DND-41 (cell line): ENCODE measurements around the gene SMAD5.

Source experiments
- ATAC-seq: fragments of 200-7000 bp; cut with Tn5 transposase; 3 replicates; pipeline ENCODE4 v1.9.1; 2021; ENCODE audit warnings: low read depth; ENCODE audit not compliant: insufficient read depth
- DNase-seq: peaks from one replicate; pipeline ENCODE4 v3.0.0-alpha.2; 2020
- H2AFZ ChIP-seq: 2 replicates; pipeline ENCODE4 v1.6.0; 2012; ENCODE audit warnings: low read depth, low read length
- H3K27ac ChIP-seq: 2 replicates; pipeline ENCODE4 v1.5.1; 2012; ENCODE audit warnings: low read length, inconsistent platforms
- H3K27me3 ChIP-seq: fragments of 200-600 bp; sonication (generic); 2 replicates; pipeline ENCODE4 v1.6.0; 2012; ENCODE audit warnings: low read length, mild to moderate bottlenecking, inconsistent platforms; ENCODE audit not compliant: insufficient read depth, poor library complexity
- H3K36me3 ChIP-seq: 2 replicates; pipeline ENCODE4 v1.5.1; 2012; ENCODE audit warnings: low read length, inconsistent platforms; ENCODE audit not compliant: insufficient read depth
- H3K4me1 ChIP-seq: 2 replicates; pipeline ENCODE4 v1.5.1; 2012; ENCODE audit warnings: mild to moderate bottlenecking, low read length; ENCODE audit not compliant: insufficient read depth
- H3K4me2 ChIP-seq: 2 replicates; pipeline ENCODE4 v1.6.0; 2012; ENCODE audit warnings: mild to moderate bottlenecking, moderate library complexity, low read length, inconsistent platforms; ENCODE audit not compliant: insufficient read depth
- H3K4me3 ChIP-seq, 2 experiments: fragments of 200-600 bp in 1 of 2; shearing (Covaris generic) in 1 of 2; 2 replicates each; pipeline ENCODE4 v1.5.1; 2012 to 2016; ENCODE audit warnings: inconsistent platforms in 2 of 2, low read length in 2 of 2, mild to moderate bottlenecking in 2 of 2, low read depth in 1 of 2, moderate library complexity in 1 of 2
- H3K79me2 ChIP-seq: 2 replicates; pipeline ENCODE4 v1.6.0; 2012; ENCODE audit warnings: low read length, inconsistent platforms; ENCODE audit not compliant: insufficient read depth
- H3K9ac ChIP-seq: 2 replicates; pipeline ENCODE4 v1.6.0; 2012; ENCODE audit warnings: low read depth, mild to moderate bottlenecking, inconsistent platforms, low read length, moderate library complexity
- H3K9me3 ChIP-seq: 2 replicates; pipeline ENCODE4 v1.5.1; 2012; ENCODE audit warnings: low read length, moderate library complexity, mild to moderate bottlenecking, inconsistent platforms; ENCODE audit not compliant: insufficient read depth, severe bottlenecking
- H4K20me1 ChIP-seq: 2 replicates; pipeline ENCODE4 v1.6.0; 2012; ENCODE audit warnings: low read length; ENCODE audit not compliant: insufficient read depth
- EZH2 ChIP-seq: IDR thresholded peaks from 3 replicates; pipeline ENCODE4 v1.6.1; 2012; ENCODE audit warnings: borderline replicate concordance, low read depth, mild to moderate bottlenecking, moderate library complexity, low read length, inconsistent platforms; ENCODE audit not compliant: severe bottlenecking
- TF ChIP-seq, protein P1 (sequence below): IDR thresholded peaks from 2 replicates; pipeline ENCODE4 v1.5.1; 2012; ENCODE audit warnings: borderline replicate concordance, low read length, moderate library complexity, mild to moderate bottlenecking; ENCODE audit not compliant: poor library complexity, severe bottlenecking; ENCODE audit errors: extremely low read depth

The SMAD5 gene

DNA sequence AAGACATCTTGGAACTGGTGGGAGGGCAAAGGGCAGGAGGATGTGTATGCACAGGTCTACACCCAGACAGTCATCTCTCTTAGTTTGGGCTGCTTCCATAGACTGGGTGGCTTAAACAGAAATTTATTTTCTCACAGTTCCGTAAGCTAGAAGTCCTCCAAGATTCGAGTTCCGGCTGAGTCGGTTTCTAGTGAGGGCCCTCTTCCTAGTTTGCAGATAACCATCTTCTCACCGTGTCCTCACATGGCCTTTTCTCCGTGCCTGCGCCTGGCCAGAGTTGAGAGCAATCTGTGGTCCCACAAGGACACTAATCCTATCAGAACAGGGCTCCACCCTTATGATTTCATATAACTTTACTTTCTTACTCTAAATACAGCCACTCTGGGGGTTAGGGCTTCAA lies 56.2 kb downstream of the SMAD5 start:
- H3K27me3 ChIP-seq: peaks cover 3% of the 10 kb centered on the region
- TF ChIP-seq, protein P1, sequence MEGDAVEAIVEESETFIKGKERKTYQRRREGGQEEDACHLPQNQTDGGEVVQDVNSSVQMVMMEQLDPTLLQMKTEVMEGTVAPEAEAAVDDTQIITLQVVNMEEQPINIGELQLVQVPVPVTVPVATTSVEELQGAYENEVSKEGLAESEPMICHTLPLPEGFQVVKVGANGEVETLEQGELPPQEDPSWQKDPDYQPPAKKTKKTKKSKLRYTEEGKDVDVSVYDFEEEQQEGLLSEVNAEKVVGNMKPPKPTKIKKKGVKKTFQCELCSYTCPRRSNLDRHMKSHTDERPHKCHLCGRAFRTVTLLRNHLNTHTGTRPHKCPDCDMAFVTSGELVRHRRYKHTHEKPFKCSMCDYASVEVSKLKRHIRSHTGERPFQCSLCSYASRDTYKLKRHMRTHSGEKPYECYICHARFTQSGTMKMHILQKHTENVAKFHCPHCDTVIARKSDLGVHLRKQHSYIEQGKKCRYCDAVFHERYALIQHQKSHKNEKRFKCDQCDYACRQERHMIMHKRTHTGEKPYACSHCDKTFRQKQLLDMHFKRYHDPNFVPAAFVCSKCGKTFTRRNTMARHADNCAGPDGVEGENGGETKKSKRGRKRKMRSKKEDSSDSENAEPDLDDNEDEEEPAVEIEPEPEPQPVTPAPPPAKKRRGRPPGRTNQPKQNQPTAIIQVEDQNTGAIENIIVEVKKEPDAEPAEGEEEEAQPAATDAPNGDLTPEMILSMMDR: no peak
- TF ChIP-seq EZH2: no peak
- no peaks in the 10 kb centered on the region for H3K36me3 ChIP-seq
- DNase-seq: no peak
- no peaks in the 10 kb centered on the region for H3K79me2 ChIP-seq
- H3K4me1 ChIP-seq: no peaks in the 10 kb centered on the region
- H3K27ac ChIP-seq: no peak overlapping the region
- H3K9ac ChIP-seq: no peak overlapping the region
- H3K4me2 ChIP-seq: no peak overlapping the region
- no peak for ATAC-seq
- no peaks in the 10 kb centered on the region for H4K20me1 ChIP-seq
- no peak overlapping the region for H3K4me3 ChIP-seq
- no peak overlapping the region for H2AFZ ChIP-seq
- no peaks in the 10 kb centered on the region for H3K9me3 ChIP-seq

DNA sequence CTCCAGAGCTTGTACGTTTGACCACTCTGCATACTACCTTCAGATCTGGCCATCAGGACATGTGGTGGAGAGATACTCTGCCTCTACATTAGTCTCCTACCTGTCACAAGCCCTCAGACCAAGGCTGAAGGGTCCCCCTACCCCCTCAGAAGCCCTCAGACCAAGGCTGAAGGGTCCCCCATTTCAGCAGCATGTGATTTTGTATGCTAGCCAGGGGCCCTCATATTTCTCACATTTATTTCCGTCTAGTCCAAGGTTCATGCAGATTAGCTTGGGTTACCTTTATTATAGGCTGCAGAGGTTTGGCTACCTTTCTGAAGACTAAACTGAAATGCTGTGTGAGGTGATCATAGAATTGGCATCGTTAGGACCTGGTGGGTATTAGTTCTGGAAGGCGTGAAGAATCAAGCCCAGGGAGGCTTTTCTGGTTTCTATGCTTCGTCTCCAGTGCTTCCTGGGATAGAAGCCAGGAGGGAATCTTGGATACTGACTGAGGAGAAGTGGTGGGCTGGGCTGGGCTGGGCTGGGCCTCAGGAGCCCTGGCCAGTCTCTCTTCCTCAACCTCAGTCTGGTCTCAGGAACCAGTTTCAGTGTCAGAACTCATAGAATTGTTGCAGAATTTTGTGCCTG lies 57.6 kb downstream of the SMAD5 start:
- ATAC-seq: no peak
- H3K4me2 ChIP-seq: no peak overlapping the region
- H3K27ac ChIP-seq: no peak overlapping the region
- no peaks in the 10 kb centered on the region for H3K9me3 ChIP-seq
- no peaks in the 10 kb centered on the region for H3K79me2 ChIP-seq
- no peak for DNase-seq
- H3K36me3 ChIP-seq: no peaks in the 10 kb centered on the region
- H3K27me3 ChIP-seq: peaks cover 3% of the 10 kb centered on the region
- no peak overlapping the region for H3K4me3 ChIP-seq
- H4K20me1 ChIP-seq: no peaks in the 10 kb centered on the region
- TF ChIP-seq, protein P1: no peak
- no peak for TF ChIP-seq EZH2
- H3K9ac ChIP-seq: no peak overlapping the region
- H3K4me1 ChIP-seq: no peaks in the 10 kb centered on the region
- H2AFZ ChIP-seq: no peak overlapping the region

DNA sequence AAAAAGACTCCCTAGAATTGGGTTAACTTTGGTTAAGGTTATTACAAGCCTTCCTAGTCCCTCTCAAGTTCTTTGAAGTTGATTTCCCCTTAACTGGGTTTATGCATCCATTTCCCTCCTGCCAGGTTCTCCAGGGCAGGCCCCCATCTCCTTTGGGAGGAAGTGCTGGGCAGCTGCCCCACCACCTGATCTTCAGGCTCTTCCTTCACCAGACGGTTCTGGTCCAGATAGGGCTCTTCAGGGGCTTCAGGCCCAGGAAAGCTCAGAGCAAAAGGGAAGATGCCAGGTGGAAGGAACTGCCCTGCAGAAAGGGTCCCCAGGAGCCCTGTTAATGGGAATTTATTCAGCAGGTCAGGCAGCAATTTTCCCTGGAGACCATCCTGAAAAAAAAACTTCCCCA lies 58.3 kb downstream of the SMAD5 start:
- Histone ChIP-seq H3K4me1 (no peaks in the 10 kb centered on the region), H3K9me3 (no peaks in the 10 kb centered on the region), H3K79me2 (no peaks in the 10 kb centered on the region), H3K27ac (no peak overlapping the region), H3K4me3 (no peak overlapping the region), H3K27me3 (peaks cover 2% of the 10 kb centered on the region), H3K36me3 (no peaks in the 10 kb centered on the region), H2AFZ (no peak overlapping the region), H3K4me2 (no peak overlapping the region), H3K9ac (no peak overlapping the region), H4K20me1 (no peaks in the 10 kb centered on the region)
- DNase-seq (no peak), ATAC-seq (no peak)
- no peak for TF ChIP-seq EZH2
- TF ChIP-seq, protein P1: no peak
